ENCODE data around the gene BAG5. TPM values are rescaled to one million over a fixed set of nuclear protein-coding genes. Genes with fewer than 3 reads are reported as not detected.
A peak's percentile ranks its signal among the peaks of the same experiment; 100 is the strongest.

Gene BAG5
- polyA plus RNA-seq, 1 experiment, result 12.5 TPM

GRCh38 chr14:103520269-103520656, 42.2 kb downstream of the BAG5 start:
- no peak overlapping the region for H3K4me3 ChIP-seq (ENCODE audit: low read depth, low read length)
- ChIA-PET CTCF (interaction anchor here (1.4 kb wide), 1 partner anchor 10 kb away, joined by 5 read pairs; no protein-coding TSS in a partner anchor), POLR2A (interaction anchor here (1.0 kb wide), 1 partner anchor 9 kb away, joined by 4 read pairs; the partner anchor contains the start of gene TRMT61A)
- TF ChIP-seq CTCF (IDR thresholded peaks at IDR 0.05; ENCODE audit: low read depth, low read length), result no peak
- H3K27me3 ChIP-seq (ENCODE audit: control insufficient read depth, insufficient read depth, low read length), result peaks cover 20% of the 10 kb centered on the region
- no peak for DNase-seq (ENCODE audit: low read depth, low spot score)
- H3K9me3 ChIP-seq (ENCODE audit: control insufficient read depth, insufficient read depth, low read length), result peaks cover 6% of the 10 kb centered on the region
- no peak overlapping the region for H3K27ac ChIP-seq (ENCODE audit: low read depth, low read length)

- TF ChIP-seq CTCF (IDR thresholded peaks at IDR 0.05; ENCODE audit: low read depth, low read length), result no peak
- no peak overlapping the region for H3K4me3 ChIP-seq (ENCODE audit: low read depth, low read length)
- no peak overlapping the region for H3K27ac ChIP-seq (ENCODE audit: low read depth, low read length)
- peaks cover 20% of the 10 kb centered on the region for H3K27me3 ChIP-seq (ENCODE audit: control insufficient read depth, insufficient read depth, low read length)
- H3K9me3 ChIP-seq (ENCODE audit: control insufficient read depth, insufficient read depth, low read length), result peaks cover 6% of the 10 kb centered on the region
- CTCF ChIA-PET, result interaction anchor here (1.2 to 3.1 kb wide), 4 partner anchors 9 to 48 kb away, joined by 7 to 29 read pairs (median 17); partner anchors contain the start of gene TRMT61A
- POLR2A ChIA-PET, result no interaction called here
- DNase-seq (ENCODE audit: low read depth, low spot score), result no peak
These were observed 42.6 kb downstream of the BAG5 start for GRCh38 chr14:103519837-103520212.

GRCh38 chr14:103519043-103519836, 43.2 kb downstream of the BAG5 start:
- TF ChIP-seq CTCF (IDR thresholded peaks at IDR 0.05; ENCODE audit: low read depth, low read length), result no peak
- no peak overlapping the region for H3K27ac ChIP-seq (ENCODE audit: low read depth, low read length)
- CTCF ChIA-PET, result interaction anchor here (0.6 to 3.1 kb wide), 18 partner anchors 9 to 103 kb away, joined by 3 to 29 read pairs (median 7); partner anchors contain the start of genes BAG5 and TRMT61A
- H3K9me3 ChIP-seq (ENCODE audit: control insufficient read depth, insufficient read depth, low read length), result peaks cover 6% of the 10 kb centered on the region
- POLR2A ChIA-PET, result interaction anchor here (0.9 to 1.0 kb wide), 2 partner anchors 22 to 28 kb away, joined by 5 read pairs; no protein-coding TSS in a partner anchor
- peaks cover 20% of the 10 kb centered on the region for H3K27me3 ChIP-seq (ENCODE audit: control insufficient read depth, insufficient read depth, low read length)
- no peak overlapping the region for H3K4me3 ChIP-seq (ENCODE audit: low read depth, low read length)
- DNase-seq (ENCODE audit: low read depth, low spot score), result no peak

- peaks cover 15% of the 10 kb centered on the region for H3K27me3 ChIP-seq (ENCODE audit: control insufficient read depth, insufficient read depth, low read length)
- no peak for DNase-seq (ENCODE audit: low read depth, low spot score)
- no peak overlapping the region for H3K4me3 ChIP-seq (ENCODE audit: low read depth, low read length)
- POLR2A ChIA-PET, result interaction anchor here (0.9 to 1.0 kb wide), 2 partner anchors 22 to 29 kb away, joined by 5 read pairs; no protein-coding TSS in a partner anchor
- CTCF ChIA-PET, result interaction anchor here (0.6 to 3.1 kb wide), 19 partner anchors 9 to 287 kb away, joined by 3 to 29 read pairs (median 7); partner anchors contain the start of genes BAG5 and TRMT61A
- peak; percentile 93 for TF ChIP-seq CTCF (IDR thresholded peaks at IDR 0.05; ENCODE audit: low read depth, low read length)
- H3K9me3 ChIP-seq (ENCODE audit: control insufficient read depth, insufficient read depth, low read length), result peaks cover under 1% of the 10 kb centered on the region
- H3K27ac ChIP-seq (ENCODE audit: low read depth, low read length), result no peak overlapping the region
These were observed 43.9 kb downstream of the BAG5 start for GRCh38 chr14:103518422-103519042.

All from AG04450 (cell line).